A549 (cell line): Measurements from ENCODE around the gene HOXB9.

Experiments
- POLR2A ChIP-seq: IDR thresholded peaks from 2 replicates; pipeline ENCODE4 v1.6.1; 2012; ENCODE audit warnings: mild to moderate bottlenecking, low read length
- RNF2 ChIP-seq: fragments of 200-600 bp; sonication (generic); IDR thresholded peaks from 2 replicates; pipeline ENCODE4 v1.6.1; 2016; ENCODE audit warnings: low read depth, mild to moderate bottlenecking, antibody characterized with exemption, moderate library complexity, borderline replicate concordance
- ZNF302 ChIP-seq: fragments of 250-450 bp; sonication (Bioruptor Pico); IDR thresholded peaks from 2 replicates; pipeline ENCODE4 v1.9.0; 2021; ENCODE audit warnings: inconsistent platforms, mild to moderate bottlenecking, moderate library complexity
- TF ChIP-seq, protein P1 (sequence below): fragments of >200 bp; sonication (Bioruptor Twin); formaldehyde crosslinking; IDR thresholded peaks from 3 replicates; pipeline ENCODE4 v1.5.1; 2016

DNA sequence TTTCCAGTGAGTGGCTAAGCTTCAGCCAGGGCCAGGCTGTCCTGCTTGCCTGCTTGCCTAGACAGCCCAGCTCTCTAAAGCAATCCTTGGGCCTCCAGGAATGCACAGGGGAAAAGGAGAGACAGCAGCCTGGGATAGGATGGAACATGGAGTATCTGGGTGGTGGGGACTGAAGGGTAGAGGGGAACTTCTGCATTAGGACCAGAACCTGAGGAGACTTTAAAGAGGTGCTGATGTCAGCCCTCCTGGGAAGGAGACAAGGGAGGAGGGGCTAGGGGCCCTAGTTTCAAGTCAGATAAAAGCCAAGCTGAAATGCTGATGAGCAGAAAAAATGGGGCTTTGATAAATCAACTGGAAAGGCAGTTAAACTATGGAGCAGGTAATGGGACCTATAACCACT lies 17.1 kb downstream of the HOXB9 start:
- TF ChIP-seq POLR2A (no peak), ZNF302 (CRISPR knock-in tag) (no peak), RNF2 (no peak)
- TF ChIP-seq, protein P1, sequence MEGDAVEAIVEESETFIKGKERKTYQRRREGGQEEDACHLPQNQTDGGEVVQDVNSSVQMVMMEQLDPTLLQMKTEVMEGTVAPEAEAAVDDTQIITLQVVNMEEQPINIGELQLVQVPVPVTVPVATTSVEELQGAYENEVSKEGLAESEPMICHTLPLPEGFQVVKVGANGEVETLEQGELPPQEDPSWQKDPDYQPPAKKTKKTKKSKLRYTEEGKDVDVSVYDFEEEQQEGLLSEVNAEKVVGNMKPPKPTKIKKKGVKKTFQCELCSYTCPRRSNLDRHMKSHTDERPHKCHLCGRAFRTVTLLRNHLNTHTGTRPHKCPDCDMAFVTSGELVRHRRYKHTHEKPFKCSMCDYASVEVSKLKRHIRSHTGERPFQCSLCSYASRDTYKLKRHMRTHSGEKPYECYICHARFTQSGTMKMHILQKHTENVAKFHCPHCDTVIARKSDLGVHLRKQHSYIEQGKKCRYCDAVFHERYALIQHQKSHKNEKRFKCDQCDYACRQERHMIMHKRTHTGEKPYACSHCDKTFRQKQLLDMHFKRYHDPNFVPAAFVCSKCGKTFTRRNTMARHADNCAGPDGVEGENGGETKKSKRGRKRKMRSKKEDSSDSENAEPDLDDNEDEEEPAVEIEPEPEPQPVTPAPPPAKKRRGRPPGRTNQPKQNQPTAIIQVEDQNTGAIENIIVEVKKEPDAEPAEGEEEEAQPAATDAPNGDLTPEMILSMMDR, result no peak
